ENCODE data around the gene AZIN2.
"Not testable (repeated sequence)": the region's sequence is repeated elsewhere in the genome, so short reads cannot be mapped to it uniquely, and the experiment has no call there.

The AZIN2 gene

GRCh38 chr1:33080885-33081553 is at the start of gene AZIN2:
Gene AZIN2 (plus strand): TSS chr1:33081153. CDS start chr1:33082250, 1,097 bp downstream.
- DNase-seq (ENCODE audit: low read depth), result peak; percentile 94

- no peak for DNase-seq (ENCODE audit: low read depth)
Measured at GRCh38 chr1:33031506-33031905, 49.4 kb upstream of the AZIN2 start.

- DNase-seq (ENCODE audit: low read depth), result no peak
Measured at GRCh38 chr1:33032126-33032869, 48.7 kb upstream of the AZIN2 start.

GRCh38 chr1:33036051-33036525 is 44.9 kb upstream of the AZIN2 start:
- DNase-seq (ENCODE audit: low read depth), result no peak

GRCh38 chr1:33036526-33037503 is 44.1 kb upstream of the AZIN2 start, which contains the start of gene AK2:
Gene AK2 (minus strand): TSS chr1:33036883. CDS start chr1:33036828, 55 bp downstream.
- peak; percentile 83 for DNase-seq (ENCODE audit: low read depth)

- no peak for DNase-seq (ENCODE audit: low read depth)
Measured at GRCh38 chr1:33039840-33040239, 41.1 kb upstream of the AZIN2 start.

GRCh38 chr1:33041026-33041425 is 39.9 kb upstream of the AZIN2 start:
- DNase-seq (ENCODE audit: low read depth), result no peak

- DNase-seq (ENCODE audit: low read depth), result no peak
Measured at GRCh38 chr1:33042831-33043230, 38.1 kb upstream of the AZIN2 start.

- no peak for DNase-seq (ENCODE audit: low read depth)
Measured at GRCh38 chr1:33043267-33044092, 37.5 kb upstream of the AZIN2 start.

- DNase-seq (ENCODE audit: low read depth), result no peak
Measured at GRCh38 chr1:33045246-33045645, 35.7 kb upstream of the AZIN2 start.

GRCh38 chr1:33045814-33046213 is 35.1 kb upstream of the AZIN2 start:
- no peak for DNase-seq (ENCODE audit: low read depth)

- DNase-seq (ENCODE audit: low read depth), result not testable (repeated sequence)
Measured at GRCh38 chr1:33046234-33046633, 34.7 kb upstream of the AZIN2 start.

GRCh38 chr1:33047290-33047689 is 33.7 kb upstream of the AZIN2 start:
- DNase-seq (ENCODE audit: low read depth), result no peak

GRCh38 chr1:33047839-33048305 is 33.1 kb upstream of the AZIN2 start:
- no peak for DNase-seq (ENCODE audit: low read depth)

GRCh38 chr1:33048426-33048825 is 32.5 kb upstream of the AZIN2 start:
- no peak for DNase-seq (ENCODE audit: low read depth)

GRCh38 chr1:33049371-33049770 is 31.6 kb upstream of the AZIN2 start:
- no peak for DNase-seq (ENCODE audit: low read depth)

GRCh38 chr1:33050221-33051076 is 30.5 kb upstream of the AZIN2 start:
- no peak for DNase-seq (ENCODE audit: low read depth)

- no peak for DNase-seq (ENCODE audit: low read depth)
Measured at GRCh38 chr1:33055210-33056008, 25.5 kb upstream of the AZIN2 start.

- DNase-seq (ENCODE audit: low read depth), result no peak
Measured at GRCh38 chr1:33056426-33056825, 24.5 kb upstream of the AZIN2 start.

Measured in stimulated activated CD4-positive, alpha-beta T cell treated with anti-CD3 and anti-CD28 coated beads, Interleukin-2, amount 100 ng/mL, for 4 hours (primary cell).